NCI-H128 (cell line): Measurements from ENCODE around the gene SRMS.

Experiments
- DNase-seq: peaks from one replicate; lab custom pipeline; 2025; ENCODE audit not compliant: unreplicated experiment; lab: John Stamatoyannopoulos, UW

Gene SRMS, protein sequence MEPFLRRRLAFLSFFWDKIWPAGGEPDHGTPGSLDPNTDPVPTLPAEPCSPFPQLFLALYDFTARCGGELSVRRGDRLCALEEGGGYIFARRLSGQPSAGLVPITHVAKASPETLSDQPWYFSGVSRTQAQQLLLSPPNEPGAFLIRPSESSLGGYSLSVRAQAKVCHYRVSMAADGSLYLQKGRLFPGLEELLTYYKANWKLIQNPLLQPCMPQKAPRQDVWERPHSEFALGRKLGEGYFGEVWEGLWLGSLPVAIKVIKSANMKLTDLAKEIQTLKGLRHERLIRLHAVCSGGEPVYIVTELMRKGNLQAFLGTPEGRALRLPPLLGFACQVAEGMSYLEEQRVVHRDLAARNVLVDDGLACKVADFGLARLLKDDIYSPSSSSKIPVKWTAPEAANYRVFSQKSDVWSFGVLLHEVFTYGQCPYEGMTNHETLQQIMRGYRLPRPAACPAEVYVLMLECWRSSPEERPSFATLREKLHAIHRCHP

DNA sequence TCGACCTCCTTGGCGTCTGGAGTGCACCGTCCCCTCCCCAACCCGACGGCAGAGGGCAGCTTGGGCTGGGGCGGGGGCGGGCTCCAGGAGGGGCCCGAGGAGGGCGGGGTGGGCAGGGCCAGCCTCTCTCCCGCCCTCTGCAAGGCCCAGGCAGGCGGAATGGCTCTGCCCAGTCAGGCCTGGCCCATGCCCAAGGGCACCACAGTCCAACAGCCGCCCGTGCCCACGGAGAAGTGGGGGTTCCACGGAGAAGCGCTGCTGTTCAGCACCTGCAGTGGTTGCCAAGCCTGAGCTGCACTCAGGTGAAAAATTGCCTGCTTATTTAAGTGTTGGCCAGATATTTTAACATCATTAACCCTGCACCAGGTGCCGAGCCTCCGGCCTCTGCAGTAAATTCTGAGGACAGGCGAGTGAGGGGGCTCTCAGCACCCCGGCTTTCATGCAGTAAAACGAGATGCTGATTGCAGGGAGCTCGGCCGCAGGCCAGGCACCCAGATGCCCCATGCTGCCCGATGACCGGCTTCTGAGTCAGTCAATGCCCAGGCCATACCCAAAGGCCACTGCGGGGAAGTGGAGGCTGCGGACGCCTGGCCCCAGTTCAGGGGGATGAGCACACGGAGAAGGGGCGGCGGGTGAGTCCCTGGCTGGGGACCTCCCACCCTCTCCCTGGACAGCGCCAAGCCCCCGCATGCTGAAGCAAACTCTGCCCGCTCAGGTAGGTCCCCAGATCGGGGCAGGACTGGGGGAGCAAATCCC is at the start of gene SRMS:
Gene SRMS, minus strand, starts transcription at position 25 of the 756 bp plus-strand sequence. CDS start 286 bp downstream, outside the sequence.
- DNase-seq, result no peak

GRCh38 chr20:63596423-63596822 is 48.9 kb upstream of the SRMS start:
- no peak for DNase-seq

DNA sequence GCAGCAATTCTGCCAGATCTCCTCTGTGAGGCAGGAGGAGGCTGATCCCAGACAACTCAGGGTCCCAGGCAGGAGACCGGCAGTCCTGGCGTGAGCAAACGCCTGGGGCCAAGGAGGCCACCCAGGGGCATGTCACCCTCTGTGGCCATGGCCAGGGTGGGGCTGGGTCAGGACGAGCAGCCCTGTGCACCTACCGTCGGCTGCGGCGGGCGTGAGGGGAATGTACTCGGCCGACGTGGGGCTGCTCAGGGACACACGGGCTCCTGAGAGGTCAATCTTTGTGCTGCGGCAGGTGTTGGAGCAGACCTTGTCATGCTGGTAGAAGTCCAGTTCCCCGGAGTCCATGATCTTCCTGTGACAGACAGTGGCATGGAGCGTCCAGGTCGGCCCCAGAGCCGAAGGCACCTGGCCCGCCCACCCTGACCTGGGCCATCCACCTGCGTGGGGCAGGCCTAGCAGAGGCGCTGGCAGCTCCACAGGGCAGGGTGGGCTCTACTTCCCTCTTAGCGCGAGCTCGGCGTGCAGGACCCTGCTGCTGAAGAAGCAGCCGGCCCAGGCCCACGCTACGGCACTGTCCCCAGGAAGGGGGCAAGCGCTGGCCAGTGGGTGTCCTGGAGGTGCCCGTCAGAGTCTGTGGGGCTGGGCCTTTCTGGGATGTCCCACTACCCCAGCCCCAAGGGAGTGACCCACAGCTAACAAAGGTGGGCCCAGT is 48.0 kb upstream of the SRMS start:
- DNase-seq, result no peak

GRCh38 chr20:63594043-63594561 is 46.6 kb upstream of the SRMS start:
- no peak for DNase-seq

GRCh38 chr20:63592661-63593060 is 45.1 kb upstream of the SRMS start:
- DNase-seq, result no peak

- no peak for DNase-seq
Measured at GRCh38 chr20:63591786-63592355, 44.3 kb upstream of the SRMS start.

- no peak for DNase-seq
Measured at GRCh38 chr20:63591147-63591533, 43.6 kb upstream of the SRMS start.

GRCh38 chr20:63590218-63591146 is 42.9 kb upstream of the SRMS start:
- DNase-seq, result no peak

- no peak for DNase-seq
Measured at GRCh38 chr20:63589261-63590217, 42.0 kb upstream of the SRMS start.

- no peak for DNase-seq
Measured at GRCh38 chr20:63588641-63589041, 41.1 kb upstream of the SRMS start.

GRCh38 chr20:63587776-63588591 is 40.4 kb upstream of the SRMS start:
- DNase-seq, result no peak

- no peak for DNase-seq
Measured at GRCh38 chr20:63587256-63587655, 39.7 kb upstream of the SRMS start.

DNA sequence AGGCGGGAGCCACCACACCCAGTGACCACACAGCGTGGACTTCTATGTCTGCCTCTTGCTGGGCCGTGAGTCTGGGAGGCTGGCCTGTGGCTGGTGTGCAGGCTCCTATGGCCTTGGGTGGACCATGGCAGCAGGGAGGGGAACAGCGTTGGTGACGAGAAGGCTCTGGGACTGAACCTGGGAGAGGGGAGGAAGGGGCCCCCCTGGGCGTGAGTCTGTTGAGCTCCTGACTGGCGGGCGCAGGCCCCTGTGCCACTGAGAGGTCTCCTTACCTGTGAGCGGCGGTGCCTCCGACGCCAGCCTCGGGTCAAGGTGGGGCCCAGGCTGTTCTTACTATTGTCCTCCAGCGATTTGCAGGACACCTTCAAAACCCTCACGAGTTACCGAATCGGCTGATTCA is 39.2 kb upstream of the SRMS start:
- no peak for DNase-seq

GRCh38 chr20:63585616-63586565 is 38.3 kb upstream of the SRMS start:
- no peak for DNase-seq

DNA sequence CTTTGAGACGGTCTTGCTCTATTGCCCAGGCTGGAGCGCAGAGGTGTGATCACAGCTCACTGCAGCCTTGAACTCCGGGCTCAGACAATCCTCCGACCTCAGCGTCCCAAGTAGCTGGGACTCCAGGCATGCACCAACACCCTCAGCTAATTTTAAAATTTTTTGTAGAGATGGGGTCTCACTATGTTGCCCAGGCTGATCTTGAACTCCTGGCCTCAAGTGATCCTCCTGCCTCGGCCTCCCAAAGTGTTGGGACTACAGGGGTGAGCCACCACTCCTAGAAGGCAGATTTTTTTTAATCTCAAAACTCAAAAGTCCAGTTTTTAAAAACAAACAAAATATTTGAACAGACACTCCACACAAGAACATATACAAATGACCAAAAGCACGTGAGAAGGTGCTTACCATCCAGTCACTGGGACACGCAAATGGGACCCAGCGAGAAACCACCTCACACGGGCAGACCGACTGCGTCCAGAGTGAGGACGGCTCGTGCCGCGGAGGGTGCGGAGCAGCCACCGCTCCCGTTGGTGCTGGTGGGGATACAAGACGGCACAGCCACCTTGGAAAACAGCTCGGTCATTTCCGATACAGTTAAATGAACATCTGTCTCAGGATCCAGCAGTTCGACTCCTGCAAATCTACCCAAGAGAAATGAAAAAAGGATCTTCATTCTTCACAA is 35.0 kb upstream of the SRMS start:
- DNase-seq, result no peak

GRCh38 chr20:63580796-63581461 is 33.4 kb upstream of the SRMS start:
- DNase-seq, result peak; percentile 16
